Hematopoietic multipotent progenitor cell treated with erythropoietin and hydrocortisone succinate and interleukin-3 and kit ligand, for 4 days (in vitro differentiated cells): ENCODE data around the gene RAMACL.
"Not testable (repeated sequence)": the region's sequence is repeated elsewhere in the genome, so short reads cannot be mapped to it uniquely, and the experiment has no call there.

Source experiments
- DNase-seq: peaks from one replicate; pipeline ENCODE4 v3.0.0-alpha.2; 2015

The RAMACL gene

GRCh38 chr6:166595061-166595780 lies 8.7 kb upstream of the RAMACL start:
- DNase-seq, result no peak

GRCh38 chr6:166592821-166593220 lies 6.3 kb upstream of the RAMACL start:
- DNase-seq, result no peak

- DNase-seq, result no peak
Observed at GRCh38 chr6:166591961-166592520, 5.6 kb upstream of the RAMACL start.

GRCh38 chr6:166591026-166591425 lies 4.5 kb upstream of the RAMACL start:
- no peak for DNase-seq

- DNase-seq, result no peak
Observed at GRCh38 chr6:166589786-166590574, 3.5 kb upstream of the RAMACL start.

- no peak for DNase-seq
Observed at GRCh38 chr6:166589337-166589731, 2.9 kb upstream of the RAMACL start.

GRCh38 chr6:166588691-166589336 lies 2.3 kb upstream of the RAMACL start:
- peak; percentile 27 for DNase-seq

GRCh38 chr6:166587631-166588413 lies 1.3 kb upstream of the RAMACL start:
- DNase-seq, result peak; percentile 56

- no peak for DNase-seq
Observed at GRCh38 chr6:166584853-166585429, 1.5 kb downstream of the RAMACL start.

- DNase-seq, result no peak
Observed at GRCh38 chr6:166584155-166584554, 2.3 kb downstream of the RAMACL start.

- DNase-seq, result peak; percentile 31
Observed at GRCh38 chr6:166583230-166583965, 3.1 kb downstream of the RAMACL start.

GRCh38 chr6:166582258-166582657 lies 4.2 kb downstream of the RAMACL start:
- no peak for DNase-seq

- not testable (repeated sequence) for DNase-seq
Observed at GRCh38 chr6:166581801-166582200, 4.7 kb downstream of the RAMACL start.

- DNase-seq, result no peak
Observed at GRCh38 chr6:166581091-166581511, 5.4 kb downstream of the RAMACL start.

- DNase-seq, result no peak
Observed at GRCh38 chr6:166580076-166581050, 6.1 kb downstream of the RAMACL start.

- no peak for DNase-seq
Observed at GRCh38 chr6:166579237-166579850, 7.1 kb downstream of the RAMACL start.

- no peak for DNase-seq
Observed at GRCh38 chr6:166578536-166579236, 7.8 kb downstream of the RAMACL start.

- no peak for DNase-seq
Observed at GRCh38 chr6:166575205-166575604, 11.3 kb downstream of the RAMACL start.
